ENCODE results near the gene NIM1K. TPM values are rescaled to one million over a fixed set of nuclear protein-coding genes. Genes with fewer than 3 reads are reported as not detected.

The NIM1K gene
- polyA plus RNA-seq, 3 donors: 0.13 TPM; not detected in 2

GRCh38 chr5:43275391-43275790 lies 83.4 kb downstream of the NIM1K start:
- Histone ChIP-seq H4K20me1 (ENCODE audit: insufficient read depth, low read length) (no peaks in the 10 kb centered on the region), H3K36me3 (replicated peaks in 1 of 2; ENCODE audit: control insufficient read depth in 1 of 2, insufficient read depth in 2 of 2, low read length in 2 of 2) (no peaks in the 10 kb centered on the region), H3K27ac (ENCODE audit: low read depth in 1 of 2, low read length in 2 of 2) (no peak overlapping the region), H3K79me2 (ENCODE audit: insufficient read depth, low read length) (no peaks in the 10 kb centered on the region), H3K9ac (ENCODE audit: insufficient read depth, low read length, poor library complexity, severe bottlenecking) (no peak overlapping the region), H3K9me3 (replicated peaks in 1 of 2; ENCODE audit: control insufficient read depth in 1 of 2, insufficient read depth in 1 of 2, low read length in 2 of 2) (no peaks in the 10 kb centered on the region), H3K4me3 (replicated peaks in 1 of 3; ENCODE audit: low read depth in 2 of 3, low read length in 3 of 3) (no peak overlapping the region), H2AFZ (ENCODE audit: insufficient read depth, low read depth, low read length, poor library complexity, severe bottlenecking) (no peak overlapping the region), H3K4me1 (ENCODE audit: control insufficient read depth in 1 of 2, insufficient read depth in 2 of 2, low read length in 2 of 2) (no peaks in the 10 kb centered on the region), H3K27me3 (ENCODE audit: control insufficient read depth in 2 of 2, insufficient read depth in 2 of 2, low read length in 2 of 2) (no peaks in the 10 kb centered on the region), H3K4me2 (replicated peaks; ENCODE audit: extremely low read depth, low read length, poor library complexity, severe bottlenecking) (no peak overlapping the region)
- no peak for DNase-seq
- H3K9me3 Mint-ChIP-seq: peaks cover 0 to 4% (median 0%) of the 10 kb centered on the region in 7 donors
- H3K4me1 Mint-ChIP-seq: peaks cover 5% of the 10 kb centered on the region
- no peak overlapping the region for H3K4me3 Mint-ChIP-seq
- intact Hi-C loops (cut with micrococcal nuclease): no loop called here
- no peaks in the 10 kb centered on the region for H3K36me3 Mint-ChIP-seq
- H3K27me3 Mint-ChIP-seq (ENCODE audit: low read depth in 3 of 3): peaks cover 4 to 6% (median 4%) of the 10 kb centered on the region in 3 donors
- WGBS (ENCODE audit: insufficient coverage): 96% methylated on average over 3 of the region's 4 CpGs
- TF ChIP-seq CTCF (IDR thresholded peaks at IDR 0.05): no peak
- no peak overlapping the region for H3K27ac Mint-ChIP-seq

- peaks cover 2 to 3% (median 3%) of the 10 kb centered on the region in 3 donors for H3K27me3 Mint-ChIP-seq (ENCODE audit: low read depth in 3 of 3)
- Histone ChIP-seq H3K9ac (ENCODE audit: insufficient read depth, low read length, poor library complexity, severe bottlenecking) (no peak overlapping the region), H3K9me3 (replicated peaks in 1 of 2; ENCODE audit: control insufficient read depth in 1 of 2, insufficient read depth in 1 of 2, low read length in 2 of 2) (no peaks in the 10 kb centered on the region), H3K4me1 (ENCODE audit: control insufficient read depth in 1 of 2, insufficient read depth in 2 of 2, low read length in 2 of 2) (no peaks in the 10 kb centered on the region), H2AFZ (ENCODE audit: insufficient read depth, low read depth, low read length, poor library complexity, severe bottlenecking) (no peak overlapping the region), H3K27ac (ENCODE audit: low read depth in 1 of 2, low read length in 2 of 2) (no peak overlapping the region), H3K4me3 (replicated peaks in 1 of 3; ENCODE audit: low read depth in 2 of 3, low read length in 3 of 3) (no peak overlapping the region), H3K4me2 (replicated peaks; ENCODE audit: extremely low read depth, low read length, poor library complexity, severe bottlenecking) (no peak overlapping the region), H3K79me2 (ENCODE audit: insufficient read depth, low read length) (no peaks in the 10 kb centered on the region), H3K27me3 (ENCODE audit: control insufficient read depth in 2 of 2, insufficient read depth in 2 of 2, low read length in 2 of 2) (no peaks in the 10 kb centered on the region), H3K36me3 (replicated peaks in 1 of 2; ENCODE audit: control insufficient read depth in 1 of 2, insufficient read depth in 2 of 2, low read length in 2 of 2) (no peaks in the 10 kb centered on the region), H4K20me1 (ENCODE audit: insufficient read depth, low read length) (no peaks in the 10 kb centered on the region)
- H3K9me3 Mint-ChIP-seq: peaks cover 0 to 4% (median 0%) of the 10 kb centered on the region in 7 donors
- H3K27ac Mint-ChIP-seq: no peak overlapping the region
- intact Hi-C loops (cut with micrococcal nuclease): no loop called here
- H3K4me3 Mint-ChIP-seq: no peak overlapping the region
- DNase-seq: no peak
- H3K4me1 Mint-ChIP-seq: no peaks in the 10 kb centered on the region
- no peaks in the 10 kb centered on the region for H3K36me3 Mint-ChIP-seq
- WGBS (ENCODE audit: insufficient coverage): 91% methylated on average over 10 of the region's 12 CpGs
- no peak for TF ChIP-seq CTCF (IDR thresholded peaks at IDR 0.05)
Observed at GRCh38 chr5:43279548-43280274, 87.7 kb downstream of the NIM1K start.

All from CD14-positive monocyte (primary cell).